Measurements from ENCODE around the gene PKHD1. TPM values are rescaled to one million over a fixed set of nuclear protein-coding genes. Genes with fewer than 3 reads are reported as not detected.

The PKHD1 gene
- total RNA-seq, 1 donor from 2014 or later, result 1.3 TPM

GRCh38 chr6:52009466-52010140, 77.8 kb downstream of the PKHD1 start:
- no peak for TF ChIP-seq CTCF (IDR thresholded peaks at IDR 0.05; ENCODE audit: unreplicated experiment)
- no peak overlapping the region for H3K4me3 Mint-ChIP-seq (ENCODE audit: low read depth)
- H3K27ac Mint-ChIP-seq, result no peak overlapping the region
- H3K4me1 Mint-ChIP-seq (ENCODE audit: low read depth), result no peaks in the 10 kb centered on the region
- no peaks in the 10 kb centered on the region for H3K27me3 Mint-ChIP-seq
- no peaks in the 10 kb centered on the region for H3K36me3 Mint-ChIP-seq (ENCODE audit: insufficient read depth)
- no peaks in the 10 kb centered on the region for H3K9me3 Mint-ChIP-seq (ENCODE audit: low read depth)
- DNase-seq (ENCODE audit: low spot score, unreplicated experiment), result no peak

GRCh38 chr6:52000064-52000463, 87.3 kb downstream of the PKHD1 start:
- DNase-seq (ENCODE audit: low spot score, unreplicated experiment), result no peak
- no peaks in the 10 kb centered on the region for H3K36me3 Mint-ChIP-seq (ENCODE audit: insufficient read depth)
- TF ChIP-seq CTCF (IDR thresholded peaks at IDR 0.05; ENCODE audit: unreplicated experiment), result no peak
- H3K4me1 Mint-ChIP-seq (ENCODE audit: low read depth), result no peaks in the 10 kb centered on the region
- no peak overlapping the region for H3K4me3 Mint-ChIP-seq (ENCODE audit: low read depth)
- no peaks in the 10 kb centered on the region for H3K9me3 Mint-ChIP-seq (ENCODE audit: low read depth)
- H3K27me3 Mint-ChIP-seq, result no peaks in the 10 kb centered on the region
- no peak overlapping the region for H3K27ac Mint-ChIP-seq

GRCh38 chr6:51996296-51996947, 91.0 kb downstream of the PKHD1 start:
- no peaks in the 10 kb centered on the region for H3K36me3 Mint-ChIP-seq (ENCODE audit: insufficient read depth)
- H3K4me3 Mint-ChIP-seq (ENCODE audit: low read depth), result no peak overlapping the region
- H3K9me3 Mint-ChIP-seq (ENCODE audit: low read depth), result no peaks in the 10 kb centered on the region
- TF ChIP-seq CTCF (IDR thresholded peaks at IDR 0.05; ENCODE audit: unreplicated experiment), result no peak
- no peak for DNase-seq (ENCODE audit: low spot score, unreplicated experiment)
- no peaks in the 10 kb centered on the region for H3K27me3 Mint-ChIP-seq
- H3K27ac Mint-ChIP-seq, result no peak overlapping the region
- no peaks in the 10 kb centered on the region for H3K4me1 Mint-ChIP-seq (ENCODE audit: low read depth)

GRCh38 chr6:51995214-51995755, 92.1 kb downstream of the PKHD1 start:
- no peak overlapping the region for H3K4me3 Mint-ChIP-seq (ENCODE audit: low read depth)
- TF ChIP-seq CTCF (IDR thresholded peaks at IDR 0.05; ENCODE audit: unreplicated experiment), result no peak
- no peaks in the 10 kb centered on the region for H3K27me3 Mint-ChIP-seq
- H3K4me1 Mint-ChIP-seq (ENCODE audit: low read depth), result no peaks in the 10 kb centered on the region
- DNase-seq (ENCODE audit: low spot score, unreplicated experiment), result no peak
- no peaks in the 10 kb centered on the region for H3K36me3 Mint-ChIP-seq (ENCODE audit: insufficient read depth)
- peak overlapping the region; percentile 43 for H3K27ac Mint-ChIP-seq
- H3K9me3 Mint-ChIP-seq (ENCODE audit: low read depth), result no peaks in the 10 kb centered on the region

- Mint-ChIP-seq H3K4me1 (ENCODE audit: low read depth) (no peaks in the 10 kb centered on the region), H3K27me3 (no peaks in the 10 kb centered on the region), H3K36me3 (ENCODE audit: insufficient read depth) (no peaks in the 10 kb centered on the region), H3K4me3 (ENCODE audit: low read depth) (no peak overlapping the region), H3K9me3 (ENCODE audit: low read depth) (no peaks in the 10 kb centered on the region), H3K27ac (no peak overlapping the region)
- DNase-seq (ENCODE audit: low spot score, unreplicated experiment), result no peak
- no peak for TF ChIP-seq CTCF (IDR thresholded peaks at IDR 0.05; ENCODE audit: unreplicated experiment)
Observed at GRCh38 chr6:51992876-51993275, 94.5 kb downstream of the PKHD1 start.
